Naive thymus-derived CD8-positive, alpha-beta T cell (primary cell): Measurements from ENCODE around the gene PPIE. TPM values are rescaled to one million over a fixed set of nuclear protein-coding genes. Genes with fewer than 3 reads are reported as not detected.

ENCODE experiments used
- ATAC-seq, 2 donors: fragments of 150-1000 bp; cut with Tn5 transposase in 1 of 2; sonication (Bioruptor Pico), chemical (Tn5 transposase) in 1 of 2; 1 replicate in 1 of 2; 2 replicates in 1 of 2; pipeline ENCODE4 v1.10.0; 2021; ENCODE audit warnings: mild to moderate bottlenecking in 2 of 2, moderate library complexity in 2 of 2
- POLR2A ChIA-PET: fragments of 350-600 bp; sonication (Branson Sonifier 250); formaldehyde crosslinking; loops from one replicate; lab custom pipeline; 2021; ENCODE audit warnings: antibody characterized with exemption; lab: Charles Lee
- DNase-seq, 10 donors: peaks; one replicate each; pipeline versions ENCODE4 v3.0.0 to v3.0.0-alpha.2; 2020 to 2022
- H3K27ac Mint-ChIP-seq, 10 donors: one replicate each; pipeline ENCODE4 v1.8.0; 2020 to 2022; ENCODE audit warnings: mild to moderate bottlenecking in 10 of 10, mixed read lengths in 10 of 10, moderate library complexity in 4 of 10, inconsistent platforms in 1 of 10
- H3K27me3 Mint-ChIP-seq, 5 donors: one replicate each; pipeline ENCODE4 v1.8.0; 2021 to 2022; ENCODE audit warnings: mixed read lengths in 5 of 5
- H3K36me3 Mint-ChIP-seq, 3 donors: one replicate each; pipeline ENCODE4 v1.8.0; 2020 to 2022; ENCODE audit warnings: mixed read lengths in 3 of 3, mild to moderate bottlenecking in 2 of 3, inconsistent platforms in 1 of 3
- H3K4me1 Mint-ChIP-seq, 4 donors: one replicate each; pipeline ENCODE4 v1.8.0; 2021 to 2022; ENCODE audit warnings: mixed read lengths in 4 of 4
- H3K4me3 Mint-ChIP-seq, 10 donors: one replicate each; pipeline ENCODE4 v1.8.0; 2020 to 2022; ENCODE audit warnings: mild to moderate bottlenecking in 10 of 10, mixed read lengths in 10 of 10, moderate library complexity in 6 of 10, inconsistent platforms in 1 of 10
- H3K9me3 Mint-ChIP-seq, 9 donors: one replicate each; pipeline ENCODE4 v1.8.0; 2020 to 2022; ENCODE audit warnings: mixed read lengths in 9 of 9, mild to moderate bottlenecking in 3 of 9, inconsistent platforms in 1 of 9, moderate library complexity in 1 of 9
- polyA plus RNA-seq, 3 donors: library from polyadenylated mRNA; unstranded; fragments of 300-500 nt; fragmentation: Illumina TruSeq; gene quantifications; one replicate each; pipeline ENCODE4 v1.2.3, GENCODE V29; 2021
- total RNA-seq, 8 experiments: library from RNA in 2 of 8; stranded (reverse) in 2 of 8; gene quantifications; one replicate each; pipeline ENCODE4 v1.2.3 and lab custom pipeline; 2021 to 2026

Gene PPIE
- total and polyA plus RNA-seq, 5 experiments from 2014 or later, result 86.9 to 123 (median 101) TPM

DNA sequence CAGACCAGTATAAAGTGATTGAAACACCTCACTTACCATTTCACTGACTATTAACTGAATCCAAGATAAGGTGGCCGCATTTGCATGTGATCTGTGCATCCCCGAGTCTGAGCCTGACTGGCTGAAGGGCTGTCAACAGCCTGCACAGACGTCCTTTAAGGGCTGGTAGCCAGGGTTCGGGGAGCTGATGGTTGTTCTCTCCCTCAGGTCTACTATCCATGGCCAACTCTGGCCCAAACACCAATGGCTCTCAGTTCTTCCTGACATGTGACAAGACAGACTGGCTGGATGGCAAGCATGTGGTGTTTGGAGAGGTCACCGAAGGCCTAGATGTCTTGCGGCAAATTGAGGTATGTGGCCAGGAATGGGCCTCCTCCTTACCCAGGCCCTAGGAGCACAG lies 14.0 kb downstream of the PPIE start:
- POLR2A ChIA-PET, result interaction anchor here (0.8 kb wide), 1 partner anchor 14 kb away, joined by 3 read pairs; the partner anchor contains the start of gene PPIE
- Mint-ChIP-seq H3K4me1 (peaks cover 0 to 7% (median 0%) of the 10 kb centered on the region in 4 donors), H3K36me3 (peaks cover 4 to 93% (median 33%) of the 10 kb centered on the region in 3 donors), H3K27me3 (no peaks in the 10 kb centered on the region), H3K9me3 (no peaks in the 10 kb centered on the region), H3K27ac (peak overlapping the region in 2 of 10 donors; percentile 8 to 22), H3K4me3 (no peak overlapping the region)
- ATAC-seq (no peak), DNase-seq (no peak)

DNA sequence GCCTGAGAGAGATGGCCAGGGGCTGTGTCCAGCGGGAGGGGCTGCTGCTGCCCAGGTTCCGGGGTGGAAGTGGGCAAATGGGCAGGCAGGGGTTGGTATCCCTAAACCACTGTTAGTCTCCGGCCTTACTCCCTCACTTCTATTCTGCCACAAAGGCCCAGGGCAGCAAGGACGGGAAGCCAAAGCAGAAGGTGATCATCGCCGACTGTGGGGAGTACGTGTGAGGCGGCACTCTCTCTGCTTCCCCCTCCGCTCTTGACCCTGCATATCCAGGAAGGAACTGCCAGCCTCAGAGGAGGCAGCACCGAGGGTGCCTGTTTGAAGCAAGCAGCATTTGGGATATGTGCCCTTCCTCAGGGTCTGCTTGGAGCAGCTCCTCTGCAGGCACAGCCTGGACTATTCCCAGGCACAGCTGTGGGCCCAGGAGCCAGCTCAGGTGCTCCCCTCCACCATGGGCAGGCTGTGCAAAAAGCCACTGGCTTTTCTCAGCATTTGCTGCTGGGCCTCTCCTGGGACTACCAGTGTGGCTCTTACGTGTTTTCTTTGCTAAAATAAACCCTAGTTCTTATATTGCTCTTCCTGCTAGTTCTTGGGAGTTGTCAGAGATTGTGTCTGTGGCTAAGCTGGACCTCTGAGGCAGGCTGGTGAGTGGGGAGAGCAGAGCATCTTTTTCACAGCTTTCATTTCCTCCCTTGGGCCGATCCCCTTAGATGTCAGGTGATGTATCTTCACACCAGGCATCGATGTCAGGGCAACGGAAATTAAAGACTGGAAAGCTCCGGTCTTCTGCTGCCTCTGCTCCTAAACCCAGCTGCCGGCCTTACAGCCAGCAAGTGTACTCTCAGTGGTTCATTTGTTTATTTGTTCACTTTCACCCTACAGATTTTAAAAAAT lies 14.7 kb downstream of the PPIE start:
- no peak overlapping the region for H3K27ac Mint-ChIP-seq
- POLR2A ChIA-PET, result no interaction called here
- no peaks in the 10 kb centered on the region for H3K9me3 Mint-ChIP-seq
- no peak overlapping the region for H3K4me3 Mint-ChIP-seq
- peaks cover 4 to 92% (median 33%) of the 10 kb centered on the region in 3 donors for H3K36me3 Mint-ChIP-seq
- H3K27me3 Mint-ChIP-seq, result no peaks in the 10 kb centered on the region
- no peak for DNase-seq
- ATAC-seq, result no peak
- H3K4me1 Mint-ChIP-seq, result peaks cover 0 to 7% (median 0%) of the 10 kb centered on the region in 4 donors

DNA sequence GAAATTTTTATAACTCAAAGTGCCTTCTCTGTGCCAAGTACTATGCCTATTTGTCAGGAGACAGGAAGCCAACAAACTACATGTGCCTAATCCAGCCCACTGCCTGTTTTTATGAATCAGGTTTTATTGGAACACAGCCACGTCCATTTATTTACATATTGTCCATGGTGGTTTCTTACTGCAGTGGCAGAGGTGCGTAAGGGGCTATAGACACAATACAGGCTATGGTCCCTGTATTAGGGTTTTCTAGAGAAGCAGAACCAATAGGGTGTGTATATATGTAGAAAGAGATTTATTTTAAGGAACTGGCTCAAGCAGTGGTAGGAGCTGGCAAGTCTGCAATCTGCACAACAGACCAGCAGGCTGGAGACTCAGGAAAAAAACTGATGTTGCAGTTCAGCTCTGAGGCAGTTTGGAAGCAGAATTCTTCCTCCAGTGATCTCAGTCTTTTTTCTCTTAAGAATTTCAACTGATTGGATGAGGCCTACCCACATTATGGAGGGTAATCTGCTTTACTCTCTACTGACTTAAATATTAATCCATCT lies 15.4 kb downstream of the PPIE start:
- ATAC-seq (no peak), DNase-seq (no peak)
- Mint-ChIP-seq H3K4me1 (peaks cover 0 to 7% (median 0%) of the 10 kb centered on the region in 4 donors), H3K27ac (no peak overlapping the region), H3K9me3 (no peaks in the 10 kb centered on the region), H3K4me3 (no peak overlapping the region), H3K27me3 (no peaks in the 10 kb centered on the region), H3K36me3 (peaks cover 4 to 88% (median 33%) of the 10 kb centered on the region in 3 donors)
- POLR2A ChIA-PET, result no interaction called here

DNA sequence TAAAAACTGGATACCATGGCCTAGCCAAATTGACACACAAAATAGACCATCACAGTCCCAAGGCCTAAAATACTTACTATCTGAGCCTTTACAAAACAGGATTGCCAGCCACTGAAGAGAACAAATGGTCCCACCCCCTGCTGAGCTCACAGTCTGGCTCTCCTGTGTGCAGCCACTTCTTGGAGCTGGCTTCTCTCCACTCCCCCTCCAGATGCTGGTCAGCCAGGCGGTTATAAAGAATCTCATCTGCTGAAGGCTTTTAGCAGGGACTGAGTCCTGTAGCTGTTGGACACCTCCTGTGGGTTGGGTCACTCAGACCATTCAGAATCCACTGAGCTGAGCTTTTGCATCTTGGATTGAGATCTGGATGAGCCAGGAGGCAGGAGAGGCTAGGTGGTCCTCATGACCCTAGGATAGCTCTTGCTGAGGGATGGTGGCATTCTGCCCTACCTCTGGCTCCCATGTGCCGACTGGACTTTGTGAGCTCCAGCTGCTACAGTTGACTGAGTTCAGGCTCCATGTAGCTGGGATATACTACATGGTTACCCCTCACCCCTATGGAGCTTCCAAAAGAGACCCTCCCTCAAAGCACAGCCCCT lies 16.3 kb downstream of the PPIE start:
- DNase-seq (no peak), ATAC-seq (no peak)
- Mint-ChIP-seq H3K36me3 (peaks cover 4 to 87% (median 31%) of the 10 kb centered on the region in 3 donors), H3K9me3 (no peaks in the 10 kb centered on the region), H3K4me1 (peaks cover 0 to 3% (median 0%) of the 10 kb centered on the region in 4 donors), H3K4me3 (no peak overlapping the region), H3K27ac (no peak overlapping the region), H3K27me3 (no peaks in the 10 kb centered on the region)
- POLR2A ChIA-PET, result no interaction called here

DNA sequence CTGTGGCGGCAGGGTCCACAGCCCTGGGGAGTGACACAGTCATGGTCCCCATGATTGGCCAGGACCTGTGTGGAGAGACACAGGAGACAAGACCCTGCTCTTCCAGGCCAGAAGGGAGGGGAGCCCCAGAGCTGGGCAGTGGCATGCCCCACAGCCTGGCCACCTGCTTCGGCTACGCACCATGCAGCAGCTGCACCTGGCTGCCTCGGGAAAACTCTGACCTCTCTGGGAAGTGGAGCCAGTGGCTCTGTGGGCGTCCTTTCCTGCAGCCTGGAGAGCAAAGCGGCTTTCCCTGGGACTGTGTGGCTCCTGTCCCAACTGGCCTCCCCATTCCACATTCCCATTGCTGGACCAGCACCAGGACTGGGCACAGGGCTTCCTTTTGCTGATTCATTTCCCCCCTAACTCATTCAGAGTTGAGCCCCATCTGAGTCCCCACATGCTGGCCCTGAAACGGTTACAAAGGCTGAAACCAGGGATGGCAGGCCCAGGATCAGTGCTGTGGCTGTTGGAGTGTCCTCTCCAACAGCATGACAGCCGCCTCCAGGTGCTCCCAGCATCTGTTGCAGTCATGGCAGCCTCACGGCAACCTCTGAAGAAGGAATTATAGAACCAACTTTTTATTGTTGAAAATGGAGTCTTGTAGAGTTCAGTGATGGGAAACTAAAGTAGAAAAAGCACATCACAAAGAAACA lies 17.4 kb downstream of the PPIE start:
- Mint-ChIP-seq H3K36me3 (peaks cover 4 to 79% (median 27%) of the 10 kb centered on the region in 3 donors), H3K27me3 (no peaks in the 10 kb centered on the region), H3K4me1 (peaks cover 0 to 2% (median 0%) of the 10 kb centered on the region in 4 donors), H3K9me3 (no peaks in the 10 kb centered on the region), H3K4me3 (no peak overlapping the region), H3K27ac (peak overlapping the region in 1 of 10 donors; percentile 28)
- POLR2A ChIA-PET, result no interaction called here
- ATAC-seq (no peak), DNase-seq (no peak)

DNA sequence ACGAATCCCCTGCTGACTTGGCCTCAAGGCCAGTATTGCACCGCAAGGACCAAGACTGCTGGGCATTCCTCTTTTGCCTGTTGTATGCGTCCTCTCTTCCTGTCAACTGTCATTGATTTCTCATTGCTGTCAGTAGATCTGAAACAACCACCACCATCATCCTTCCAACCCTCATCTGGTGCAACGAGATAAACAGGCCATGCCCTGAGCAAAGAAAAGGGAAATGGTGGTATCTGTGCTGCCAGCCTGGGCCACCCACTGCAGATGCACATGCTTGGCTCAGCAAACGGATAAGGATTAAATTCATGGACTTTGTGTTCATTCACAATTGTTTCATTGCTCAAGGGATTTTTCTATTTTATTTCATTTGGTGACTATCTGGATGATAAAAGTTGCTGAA lies 18.8 kb downstream of the PPIE start:
- ATAC-seq (no peak), DNase-seq (no peak)
- Mint-ChIP-seq H3K27ac (peak overlapping the region in 1 of 10 donors; percentile 41), H3K9me3 (no peaks in the 10 kb centered on the region), H3K27me3 (no peaks in the 10 kb centered on the region), H3K36me3 (peaks cover 0 to 70% (median 20%) of the 10 kb centered on the region in 3 donors), H3K4me1 (peaks cover 0 to 3% (median 0%) of the 10 kb centered on the region in 4 donors), H3K4me3 (no peak overlapping the region)
- POLR2A ChIA-PET, result no interaction called here

DNA sequence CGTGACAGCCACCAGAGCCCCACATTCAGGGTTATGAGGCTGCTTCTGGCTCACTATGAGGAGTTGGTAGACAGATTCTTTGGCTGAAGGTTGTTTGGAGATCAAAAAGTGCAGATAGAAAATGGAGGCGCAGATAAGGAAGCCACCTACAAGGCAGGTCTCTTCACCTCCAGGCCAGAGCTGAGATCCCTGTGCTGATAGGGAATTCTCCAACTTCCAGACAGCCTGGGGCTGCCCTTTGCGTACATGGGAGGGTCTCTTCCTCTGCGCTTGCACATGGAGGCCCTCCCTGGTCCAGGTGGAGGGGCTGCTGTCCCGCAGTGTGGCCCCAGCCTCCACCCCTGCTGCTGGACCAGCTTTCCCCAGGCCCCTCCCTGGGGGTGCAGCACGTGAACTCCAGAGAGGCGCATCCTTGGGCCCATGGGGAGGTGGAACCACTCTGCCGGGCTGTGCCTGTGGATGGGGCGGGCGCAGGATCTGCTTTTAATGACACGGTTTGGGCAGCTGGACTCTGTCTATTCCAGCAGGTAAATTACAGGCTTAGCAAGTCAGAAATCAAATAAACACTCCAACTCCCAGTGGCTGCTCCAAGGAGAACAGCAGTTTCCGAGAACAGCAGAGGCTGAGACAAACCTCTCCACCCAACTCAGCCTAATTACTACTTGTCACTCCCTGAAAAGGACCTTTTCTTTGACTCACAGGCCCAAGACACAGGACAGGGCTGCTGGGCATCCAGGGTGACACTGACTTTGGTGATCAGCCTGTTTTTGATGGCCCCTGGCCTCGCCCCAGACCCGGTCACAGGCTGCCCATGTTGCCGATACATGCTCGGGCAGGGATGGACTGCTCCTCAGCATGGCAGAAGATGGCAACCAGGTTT lies 20.1 kb downstream of the PPIE start:
- H3K4me3 Mint-ChIP-seq, result no peak overlapping the region
- peaks cover 0 to 3% (median 0%) of the 10 kb centered on the region in 4 donors for H3K4me1 Mint-ChIP-seq
- no peaks in the 10 kb centered on the region for H3K27me3 Mint-ChIP-seq
- H3K36me3 Mint-ChIP-seq, result peaks cover 0 to 58% (median 16%) of the 10 kb centered on the region in 3 donors
- POLR2A ChIA-PET, result no interaction called here
- DNase-seq (no peak), ATAC-seq (no peak)
- no peaks in the 10 kb centered on the region for H3K9me3 Mint-ChIP-seq
- H3K27ac Mint-ChIP-seq, result no peak overlapping the region

DNA sequence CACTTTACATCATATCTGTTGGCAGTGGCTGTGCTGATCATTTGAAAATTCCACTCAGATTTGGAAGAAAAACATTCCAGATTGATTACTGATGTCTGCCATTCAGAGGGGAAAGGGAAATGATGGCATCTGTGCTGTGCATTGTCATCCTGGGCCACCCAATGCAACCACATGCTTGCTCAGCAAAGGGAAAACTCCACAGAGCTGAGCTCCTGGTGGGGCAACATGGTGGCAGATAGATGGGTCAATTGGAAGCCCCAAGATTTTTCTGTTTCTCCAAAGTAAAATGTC lies 20.7 kb downstream of the PPIE start:
- H3K4me1 Mint-ChIP-seq, result peaks cover 0 to 3% (median 0%) of the 10 kb centered on the region in 4 donors
- H3K9me3 Mint-ChIP-seq, result no peaks in the 10 kb centered on the region
- DNase-seq (no peak), ATAC-seq (no peak)
- H3K4me3 Mint-ChIP-seq, result no peak overlapping the region
- POLR2A ChIA-PET, result no interaction called here
- peaks cover 0 to 52% (median 14%) of the 10 kb centered on the region in 3 donors for H3K36me3 Mint-ChIP-seq
- no peak overlapping the region for H3K27ac Mint-ChIP-seq
- H3K27me3 Mint-ChIP-seq, result no peaks in the 10 kb centered on the region

DNA sequence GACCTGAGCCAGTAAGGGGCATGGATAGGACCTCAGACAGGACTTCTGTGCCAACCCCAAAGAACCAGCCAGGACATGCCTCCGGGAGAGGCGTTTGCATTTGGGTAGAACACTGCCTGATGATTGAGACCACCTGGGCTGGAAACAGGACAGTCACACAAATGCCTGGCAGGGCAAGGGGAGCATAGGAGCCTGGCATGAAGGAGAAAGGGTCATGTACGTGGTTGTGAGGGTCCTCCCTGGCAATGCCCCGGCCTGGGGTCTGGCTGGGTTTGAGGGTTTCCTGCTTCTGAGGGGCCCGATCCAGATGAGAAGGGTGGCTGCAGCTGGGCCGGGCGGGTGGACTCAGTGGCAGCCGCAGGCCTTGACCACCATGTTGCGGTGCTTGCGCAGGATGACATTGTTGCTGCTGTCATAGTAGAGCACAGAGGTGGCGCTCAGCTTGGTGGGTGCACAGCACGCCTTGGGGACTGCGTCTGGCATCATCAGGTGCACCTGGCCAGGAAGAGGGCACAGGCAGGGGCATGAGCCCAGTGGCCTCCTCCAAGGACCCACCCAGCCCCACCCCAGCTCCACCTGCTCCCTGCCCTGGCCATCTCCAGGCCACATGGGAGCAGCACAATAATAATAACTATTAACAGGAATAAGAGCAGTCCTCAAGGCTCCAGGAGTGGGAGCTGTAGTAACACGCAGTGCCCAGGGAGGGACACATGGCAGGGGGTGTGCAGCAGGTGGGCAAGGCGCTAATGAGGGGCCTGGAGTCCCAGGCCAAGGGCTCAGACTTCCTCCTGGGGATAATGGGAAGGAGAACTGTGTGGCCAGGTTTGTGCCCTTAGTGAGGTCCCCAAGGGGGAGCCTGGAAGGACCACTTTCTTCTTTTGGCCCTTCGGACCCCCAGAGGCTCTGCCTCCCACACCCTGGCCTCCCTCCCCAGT lies 21.7 kb downstream of the PPIE start:
- Mint-ChIP-seq H3K27me3 (no peaks in the 10 kb centered on the region), H3K4me1 (peaks cover 0 to 3% (median 0%) of the 10 kb centered on the region in 4 donors), H3K4me3 (no peak overlapping the region), H3K9me3 (no peaks in the 10 kb centered on the region), H3K27ac (peak overlapping the region in 1 of 10 donors; percentile 34), H3K36me3 (peaks cover 0 to 43% (median 12%) of the 10 kb centered on the region in 3 donors)
- no peak for DNase-seq
- no peak for ATAC-seq
- POLR2A ChIA-PET, result no interaction called here

DNA sequence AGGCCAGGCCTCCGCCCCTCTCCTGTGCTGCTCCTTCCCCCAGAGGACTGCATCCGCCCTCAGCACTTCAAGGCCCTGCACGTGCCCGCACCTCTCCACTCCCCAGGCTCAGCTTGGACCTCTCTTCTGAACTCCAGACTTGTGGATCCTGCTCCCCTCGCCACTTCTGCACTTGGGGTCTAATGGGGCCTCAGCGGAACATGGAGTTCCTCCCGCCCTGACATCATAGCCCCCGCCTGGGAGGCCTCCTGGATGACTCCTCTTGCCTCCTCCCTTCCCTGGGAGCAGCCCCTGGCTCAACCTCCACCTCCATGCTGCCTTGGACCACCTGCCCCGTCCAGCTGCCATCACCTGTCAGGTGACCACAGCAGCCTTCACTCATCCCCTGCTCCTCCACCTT lies 22.3 kb downstream of the PPIE start:
- Mint-ChIP-seq H3K27ac (no peak overlapping the region), H3K9me3 (no peaks in the 10 kb centered on the region), H3K4me3 (no peak overlapping the region), H3K36me3 (peaks cover 0 to 40% (median 12%) of the 10 kb centered on the region in 3 donors), H3K27me3 (no peaks in the 10 kb centered on the region), H3K4me1 (peaks cover 0 to 3% (median 0%) of the 10 kb centered on the region in 4 donors)
- ATAC-seq (no peak), DNase-seq (no peak)
- POLR2A ChIA-PET, result no interaction called here
